Keratinocyte (primary cell): Measurements from ENCODE around the gene RNU6-1.

Source experiments
- EZH2 ChIP-seq: IDR thresholded peaks from one replicate; pipeline ENCODE4 v1.6.1; 2012; ENCODE audit warnings: inconsistent platforms, mild to moderate bottlenecking, low read length, moderate library complexity
- TF ChIP-seq, protein P1 (sequence below), 3 experiments: IDR thresholded peaks in 1 of 3; conservative IDR thresholded peaks in 1 of 3; optimal IDR thresholded peaks in 1 of 3; 2 replicates in 2 of 3; 3 replicates in 1 of 3; pipeline versions ENCODE3 to v1.5.1; 2011; ENCODE audit warnings: low read length in 3 of 3, mild to moderate bottlenecking in 3 of 3, moderate library complexity in 2 of 3, control low read depth in 1 of 3, inconsistent platforms in 1 of 3; ENCODE audit not compliant: insufficient read depth in 2 of 3; ENCODE audit errors: extremely low read depth in 1 of 3

DNA sequence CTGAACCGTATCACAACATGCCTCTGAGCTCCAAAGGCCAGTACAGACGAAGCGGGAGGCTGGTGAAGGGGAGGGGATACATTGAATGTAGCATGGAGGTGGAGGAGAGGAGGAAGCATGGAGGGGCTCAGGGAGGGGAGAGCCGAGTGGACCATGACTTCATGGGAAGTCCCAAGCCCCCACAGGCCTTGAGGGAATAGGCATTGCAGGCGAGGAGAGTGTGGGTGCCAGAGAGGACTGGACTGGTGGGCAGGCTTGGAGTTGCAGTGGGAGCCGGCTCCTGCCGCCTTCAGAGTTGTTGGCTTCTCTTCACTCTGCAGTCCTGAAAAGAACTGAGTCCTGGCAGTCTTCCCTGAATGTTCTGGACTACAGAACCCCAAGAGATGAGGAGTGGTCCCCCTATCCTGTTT is 3.3 kb upstream of the RNU6-1 start:
- TF ChIP-seq, protein P1, sequence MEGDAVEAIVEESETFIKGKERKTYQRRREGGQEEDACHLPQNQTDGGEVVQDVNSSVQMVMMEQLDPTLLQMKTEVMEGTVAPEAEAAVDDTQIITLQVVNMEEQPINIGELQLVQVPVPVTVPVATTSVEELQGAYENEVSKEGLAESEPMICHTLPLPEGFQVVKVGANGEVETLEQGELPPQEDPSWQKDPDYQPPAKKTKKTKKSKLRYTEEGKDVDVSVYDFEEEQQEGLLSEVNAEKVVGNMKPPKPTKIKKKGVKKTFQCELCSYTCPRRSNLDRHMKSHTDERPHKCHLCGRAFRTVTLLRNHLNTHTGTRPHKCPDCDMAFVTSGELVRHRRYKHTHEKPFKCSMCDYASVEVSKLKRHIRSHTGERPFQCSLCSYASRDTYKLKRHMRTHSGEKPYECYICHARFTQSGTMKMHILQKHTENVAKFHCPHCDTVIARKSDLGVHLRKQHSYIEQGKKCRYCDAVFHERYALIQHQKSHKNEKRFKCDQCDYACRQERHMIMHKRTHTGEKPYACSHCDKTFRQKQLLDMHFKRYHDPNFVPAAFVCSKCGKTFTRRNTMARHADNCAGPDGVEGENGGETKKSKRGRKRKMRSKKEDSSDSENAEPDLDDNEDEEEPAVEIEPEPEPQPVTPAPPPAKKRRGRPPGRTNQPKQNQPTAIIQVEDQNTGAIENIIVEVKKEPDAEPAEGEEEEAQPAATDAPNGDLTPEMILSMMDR (optimal IDR thresholded peaks at IDR 0.05 in 1 of 3, IDR thresholded peaks at IDR 0.05 in 1 of 3, conservative IDR thresholded peaks at IDR 0.05 in 1 of 3; ENCODE audit: extremely low read depth in 1 of 3, insufficient read depth in 2 of 3, low read length in 3 of 3) = no peak
- TF ChIP-seq EZH2 = no peak
